ENCODE data around the gene CTNND2. TPM values are rescaled to one million over a fixed set of nuclear protein-coding genes. Genes with fewer than 3 reads are reported as not detected.

Gene CTNND2
- total RNA-seq, 2 experiments from 2014 or later, result not detected

DNA sequence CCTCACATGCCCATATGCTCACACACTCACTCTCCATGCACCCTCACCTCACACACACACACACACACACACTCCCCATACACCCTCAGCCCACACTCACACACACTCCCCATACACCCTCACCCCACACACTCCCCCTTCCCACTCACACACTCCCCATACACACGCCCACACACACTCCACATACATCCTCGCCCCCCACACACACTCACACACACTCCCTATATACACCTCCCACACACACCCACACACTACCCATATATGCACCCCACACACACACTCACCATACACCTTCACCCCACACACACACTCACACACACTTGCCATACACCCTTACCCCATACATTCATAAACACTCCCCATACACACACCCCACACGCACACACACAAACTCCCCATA is 592.5 kb downstream of the CTNND2 start:
- H3K4me3 Mint-ChIP-seq, result no peak overlapping the region
- intact Hi-C loops (cut with micrococcal nuclease), result no loop called here
- CTCF ChIA-PET, result no interaction called here
- H3K36me3 Mint-ChIP-seq (ENCODE audit: low read depth), result no peaks in the 10 kb centered on the region
- H3K27ac Mint-ChIP-seq, result no peak overlapping the region
- H3K4me1 Mint-ChIP-seq (ENCODE audit: low read depth), result no peaks in the 10 kb centered on the region
- H3K27me3 Mint-ChIP-seq (ENCODE audit: low read depth), result no peaks in the 10 kb centered on the region
- no peak for DNase-seq
- H3K9me3 Mint-ChIP-seq, result no peaks in the 10 kb centered on the region

DNA sequence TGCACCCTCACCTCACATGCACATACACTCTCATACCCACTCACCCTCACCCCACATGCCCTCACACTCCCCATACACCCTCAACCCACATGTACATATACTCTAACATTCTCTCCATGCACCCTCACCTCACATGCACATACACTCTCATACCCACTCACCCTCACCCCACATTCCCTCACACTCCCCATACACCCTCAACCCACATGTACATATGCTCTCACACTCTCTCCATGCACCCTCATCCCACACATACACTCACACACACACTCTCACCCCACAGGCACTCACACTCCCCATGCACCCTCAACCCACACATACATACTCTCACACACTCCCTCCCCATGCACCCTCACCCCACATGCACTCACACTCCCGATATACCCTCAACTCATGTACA is 593.0 kb downstream of the CTNND2 start:
- no peaks in the 10 kb centered on the region for H3K9me3 Mint-ChIP-seq
- DNase-seq, result no peak
- H3K36me3 Mint-ChIP-seq (ENCODE audit: low read depth), result no peaks in the 10 kb centered on the region
- CTCF ChIA-PET, result no interaction called here
- H3K27me3 Mint-ChIP-seq (ENCODE audit: low read depth), result no peaks in the 10 kb centered on the region
- intact Hi-C loops (cut with micrococcal nuclease), result no loop called here
- H3K27ac Mint-ChIP-seq, result no peak overlapping the region
- H3K4me3 Mint-ChIP-seq, result no peak overlapping the region
- no peaks in the 10 kb centered on the region for H3K4me1 Mint-ChIP-seq (ENCODE audit: low read depth)

DNA sequence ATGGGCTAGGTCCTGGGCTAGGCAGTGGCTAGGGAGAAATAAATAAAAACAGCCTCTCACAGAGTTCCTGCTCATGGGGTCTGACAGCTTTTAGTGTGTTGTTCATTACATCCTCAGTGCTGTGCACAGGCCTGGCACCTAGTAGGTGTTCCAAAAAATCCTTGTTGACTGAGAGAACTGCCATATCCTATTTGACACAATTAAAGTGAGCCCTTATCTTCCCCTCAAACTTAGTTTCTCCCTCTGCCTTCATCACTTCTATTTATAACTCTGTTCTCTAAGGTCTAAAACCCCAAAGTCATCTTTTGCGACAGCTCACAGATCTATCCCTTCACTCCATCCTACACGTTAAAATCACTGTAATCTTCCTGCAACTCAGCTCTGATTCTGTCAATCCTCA is 594.1 kb downstream of the CTNND2 start:
- no peak for DNase-seq
- Mint-ChIP-seq H3K27ac (no peak overlapping the region), H3K9me3 (no peaks in the 10 kb centered on the region), H3K4me3 (no peak overlapping the region), H3K36me3 (ENCODE audit: low read depth) (no peaks in the 10 kb centered on the region), H3K4me1 (ENCODE audit: low read depth) (no peaks in the 10 kb centered on the region), H3K27me3 (ENCODE audit: low read depth) (peaks cover 2% of the 10 kb centered on the region)
- intact Hi-C loops (cut with micrococcal nuclease), result no loop called here
- CTCF ChIA-PET, result no interaction called here

DNA sequence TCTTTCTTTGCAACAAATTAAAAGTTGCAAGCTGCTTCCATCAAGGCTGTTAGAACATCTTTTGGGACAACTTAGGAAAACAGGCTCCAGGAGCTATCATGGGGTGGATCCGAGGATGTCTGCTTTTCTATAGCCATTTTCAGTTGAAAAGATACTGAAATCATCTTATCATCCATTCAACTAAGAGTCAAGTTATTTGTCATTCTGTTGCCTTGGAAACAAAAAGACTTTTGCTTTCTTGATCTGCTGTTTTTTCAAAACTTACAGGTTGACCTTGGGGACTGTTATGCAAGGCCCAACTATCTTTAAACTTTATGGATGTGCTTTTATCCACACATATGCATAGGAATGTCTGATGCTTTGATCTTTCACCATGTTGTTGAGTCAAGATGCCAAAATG is 597.9 kb downstream of the CTNND2 start:
- CTCF ChIA-PET, result no interaction called here

DNA sequence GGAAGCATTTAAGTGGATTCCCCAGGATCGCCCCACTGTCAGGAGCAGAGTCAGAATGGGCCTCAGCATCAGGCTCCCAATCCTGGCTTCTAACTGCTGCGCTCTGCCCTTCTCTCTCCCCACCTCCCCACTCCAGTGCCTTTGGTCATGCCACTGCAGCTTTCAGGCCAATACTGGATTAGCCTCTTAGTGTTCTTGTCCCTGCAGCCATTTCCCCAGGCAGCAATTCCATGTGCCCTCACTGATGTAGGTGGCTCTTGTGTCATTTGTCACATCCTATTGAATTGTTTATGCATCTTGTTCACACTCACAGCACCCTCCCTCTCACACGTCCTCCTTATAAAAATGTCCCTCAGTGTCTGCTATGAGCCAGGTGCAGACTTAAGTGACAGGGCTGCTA is 599.0 kb downstream of the CTNND2 start:
- DNase-seq, result no peak
- Mint-ChIP-seq H3K27me3 (ENCODE audit: low read depth) (peaks cover 2% of the 10 kb centered on the region), H3K4me1 (ENCODE audit: low read depth) (no peaks in the 10 kb centered on the region), H3K4me3 (no peak overlapping the region), H3K36me3 (ENCODE audit: low read depth) (no peaks in the 10 kb centered on the region), H3K9me3 (no peaks in the 10 kb centered on the region), H3K27ac (no peak overlapping the region)
- CTCF ChIA-PET, result no interaction called here
- intact Hi-C loops (cut with micrococcal nuclease), result no loop called here

More for the DNA sequence above, 597.9 kb downstream of the CTNND2 start:
- intact Hi-C loops (cut with micrococcal nuclease), result no loop called here
- H3K4me3 Mint-ChIP-seq, result no peak overlapping the region
- peaks cover 2% of the 10 kb centered on the region for H3K27me3 Mint-ChIP-seq (ENCODE audit: low read depth)
- H3K9me3 Mint-ChIP-seq, result no peaks in the 10 kb centered on the region
- no peak for DNase-seq
- no peaks in the 10 kb centered on the region for H3K36me3 Mint-ChIP-seq (ENCODE audit: low read depth)
- no peaks in the 10 kb centered on the region for H3K4me1 Mint-ChIP-seq (ENCODE audit: low read depth)
- H3K27ac Mint-ChIP-seq, result no peak overlapping the region

DNA sequence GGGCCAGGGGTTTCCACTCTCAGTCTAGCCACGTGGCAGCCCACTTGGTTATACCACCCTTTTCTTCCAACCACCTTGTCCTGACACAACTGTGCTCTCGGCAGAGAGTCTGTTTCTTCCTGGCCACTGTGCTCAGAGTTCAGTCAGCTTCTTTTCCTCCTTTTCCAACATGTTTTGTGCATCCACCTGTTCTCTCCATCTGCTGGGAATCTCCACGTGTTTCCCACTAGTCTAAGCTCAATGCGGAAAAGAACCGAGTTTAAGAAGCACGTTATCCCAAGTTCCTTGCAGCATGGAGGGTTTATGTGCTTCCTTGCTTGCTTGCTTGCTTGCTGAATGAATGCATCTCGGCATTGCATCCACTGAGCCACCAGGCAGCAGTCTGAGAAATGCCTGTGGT is 599.6 kb downstream of the CTNND2 start:
- Mint-ChIP-seq H3K27me3 (ENCODE audit: low read depth) (peaks cover 2% of the 10 kb centered on the region), H3K36me3 (ENCODE audit: low read depth) (no peaks in the 10 kb centered on the region), H3K4me3 (no peak overlapping the region), H3K9me3 (no peaks in the 10 kb centered on the region), H3K4me1 (ENCODE audit: low read depth) (no peaks in the 10 kb centered on the region), H3K27ac (no peak overlapping the region)
- DNase-seq, result no peak
- intact Hi-C loops (cut with micrococcal nuclease), result no loop called here
- CTCF ChIA-PET, result no interaction called here

DNA sequence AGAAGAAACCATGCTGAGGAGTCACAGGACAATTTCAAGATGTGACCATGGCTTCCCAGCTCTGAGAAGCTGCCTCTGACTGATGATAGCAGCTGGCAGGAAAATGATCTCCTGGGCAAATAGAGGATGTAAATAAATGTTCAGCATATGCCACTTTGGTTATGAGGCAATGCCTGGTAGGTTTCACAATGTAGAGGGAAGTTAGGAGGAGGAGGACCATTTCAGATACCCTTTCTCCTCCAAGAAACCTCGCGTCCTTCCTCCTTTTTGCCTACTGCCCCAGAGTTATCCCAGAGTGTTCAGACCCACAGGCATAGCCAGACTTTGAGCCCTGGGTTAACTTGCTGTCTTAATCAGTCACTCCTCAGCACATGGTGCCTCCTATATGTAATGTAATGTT is 601.6 kb downstream of the CTNND2 start:
- Mint-ChIP-seq H3K27me3 (ENCODE audit: low read depth) (peaks cover 2% of the 10 kb centered on the region), H3K4me1 (ENCODE audit: low read depth) (no peaks in the 10 kb centered on the region), H3K9me3 (no peaks in the 10 kb centered on the region), H3K4me3 (no peak overlapping the region), H3K27ac (no peak overlapping the region), H3K36me3 (ENCODE audit: low read depth) (no peaks in the 10 kb centered on the region)
- DNase-seq, result no peak
- CTCF ChIA-PET, result no interaction called here
- intact Hi-C loops (cut with micrococcal nuclease), result no loop called here

DNA sequence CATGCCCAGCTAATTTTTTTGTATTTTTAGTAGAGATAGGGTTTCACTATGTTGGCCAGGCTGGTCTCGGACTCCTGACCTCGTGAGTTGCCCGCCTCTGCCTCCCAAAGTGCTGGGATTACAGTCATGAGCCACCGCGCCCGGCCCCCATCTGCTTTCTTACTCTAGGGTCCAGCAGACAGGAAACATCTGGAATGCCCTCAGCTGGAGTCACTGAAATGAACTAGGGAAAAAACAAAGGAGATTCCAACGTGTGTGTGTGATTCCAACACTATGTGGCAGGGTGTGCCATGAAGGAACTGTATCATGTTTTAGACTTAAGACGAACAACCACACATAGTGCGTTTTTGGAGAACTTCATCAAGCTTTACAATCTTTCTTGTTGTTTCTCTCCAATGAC is 603.1 kb downstream of the CTNND2 start:
- Mint-ChIP-seq H3K4me3 (no peak overlapping the region), H3K9me3 (no peaks in the 10 kb centered on the region), H3K4me1 (ENCODE audit: low read depth) (no peaks in the 10 kb centered on the region), H3K27me3 (ENCODE audit: low read depth) (peaks cover 2% of the 10 kb centered on the region), H3K27ac (no peak overlapping the region), H3K36me3 (ENCODE audit: low read depth) (no peaks in the 10 kb centered on the region)
- DNase-seq, result no peak
- CTCF ChIA-PET, result no interaction called here
- intact Hi-C loops (cut with micrococcal nuclease), result no loop called here

DNA sequence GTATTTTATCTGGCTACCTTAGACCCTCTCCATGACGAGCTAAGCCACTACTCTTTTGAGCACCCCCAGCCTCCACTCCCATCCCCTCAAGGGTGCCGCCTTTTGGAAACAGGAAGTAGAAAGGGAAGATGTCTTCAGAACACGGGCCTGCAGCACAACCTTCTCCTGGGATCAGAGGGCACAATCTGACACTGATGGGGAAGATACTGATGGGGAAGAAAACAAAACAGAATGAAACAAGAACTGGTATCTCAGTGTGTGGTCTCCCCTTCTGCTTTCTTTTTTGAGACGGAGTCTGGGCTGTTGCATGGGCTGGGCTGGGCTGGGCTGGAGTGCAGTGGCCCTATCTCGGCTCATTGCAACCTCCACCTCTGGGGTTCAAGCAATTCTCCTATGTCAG is 603.5 kb downstream of the CTNND2 start:
- Mint-ChIP-seq H3K4me1 (ENCODE audit: low read depth) (no peaks in the 10 kb centered on the region), H3K36me3 (ENCODE audit: low read depth) (no peaks in the 10 kb centered on the region), H3K9me3 (no peaks in the 10 kb centered on the region), H3K27me3 (ENCODE audit: low read depth) (peaks cover 2% of the 10 kb centered on the region), H3K27ac (no peak overlapping the region), H3K4me3 (no peak overlapping the region)
- intact Hi-C loops (cut with micrococcal nuclease), result no loop called here
- DNase-seq, result no peak
- CTCF ChIA-PET, result no interaction called here

DNA sequence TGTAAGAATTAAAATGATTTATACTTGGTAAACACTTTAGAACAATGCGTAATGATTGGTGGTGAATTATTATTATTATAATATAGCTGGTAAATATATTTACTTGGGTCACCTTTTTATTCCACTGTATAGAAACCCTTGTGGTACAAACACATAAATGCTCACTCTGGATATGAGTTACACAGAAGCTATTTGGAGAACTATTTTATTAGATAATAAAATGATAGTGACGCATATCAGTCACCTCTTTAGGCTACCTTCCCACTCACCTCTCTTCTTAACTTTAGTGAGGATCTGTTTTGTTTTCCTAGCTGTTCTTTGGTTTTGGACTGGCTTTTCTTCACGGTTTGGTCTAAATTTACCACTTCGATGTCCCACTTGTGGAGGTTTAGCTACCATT is 605.4 kb downstream of the CTNND2 start:
- Mint-ChIP-seq H3K27ac (no peak overlapping the region), H3K27me3 (ENCODE audit: low read depth) (no peaks in the 10 kb centered on the region), H3K9me3 (peaks cover 2% of the 10 kb centered on the region), H3K4me1 (ENCODE audit: low read depth) (no peaks in the 10 kb centered on the region), H3K36me3 (ENCODE audit: low read depth) (no peaks in the 10 kb centered on the region), H3K4me3 (no peak overlapping the region)
- no peak for DNase-seq
- intact Hi-C loops (cut with micrococcal nuclease), result no loop called here
- CTCF ChIA-PET, result no interaction called here

DNA sequence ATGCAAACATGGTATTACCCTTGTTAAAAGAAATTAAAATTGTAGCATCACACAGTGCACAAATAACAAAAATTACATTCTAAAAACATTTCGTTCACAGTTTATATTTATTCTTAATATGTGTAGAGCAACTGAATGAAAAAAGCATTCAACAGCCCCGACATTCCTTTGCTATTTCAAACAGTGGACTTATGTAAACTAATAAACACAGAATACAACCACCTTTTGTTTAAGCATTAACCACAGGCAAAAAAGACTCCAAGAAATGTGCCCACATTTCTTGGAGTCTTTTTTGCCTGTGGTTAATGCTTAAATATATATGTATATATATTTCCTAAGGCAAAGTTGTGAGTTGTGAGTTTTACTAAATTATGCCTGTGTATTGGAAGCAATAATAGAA is 610.7 kb downstream of the CTNND2 start:
- Mint-ChIP-seq H3K4me1 (ENCODE audit: low read depth) (no peaks in the 10 kb centered on the region), H3K36me3 (ENCODE audit: low read depth) (no peaks in the 10 kb centered on the region), H3K27me3 (ENCODE audit: low read depth) (peaks cover 10% of the 10 kb centered on the region), H3K9me3 (peaks cover 2% of the 10 kb centered on the region), H3K27ac (no peak overlapping the region), H3K4me3 (no peak overlapping the region)
- no peak for DNase-seq
- intact Hi-C loops (cut with micrococcal nuclease), result no loop called here
- CTCF ChIA-PET, result no interaction called here

DNA sequence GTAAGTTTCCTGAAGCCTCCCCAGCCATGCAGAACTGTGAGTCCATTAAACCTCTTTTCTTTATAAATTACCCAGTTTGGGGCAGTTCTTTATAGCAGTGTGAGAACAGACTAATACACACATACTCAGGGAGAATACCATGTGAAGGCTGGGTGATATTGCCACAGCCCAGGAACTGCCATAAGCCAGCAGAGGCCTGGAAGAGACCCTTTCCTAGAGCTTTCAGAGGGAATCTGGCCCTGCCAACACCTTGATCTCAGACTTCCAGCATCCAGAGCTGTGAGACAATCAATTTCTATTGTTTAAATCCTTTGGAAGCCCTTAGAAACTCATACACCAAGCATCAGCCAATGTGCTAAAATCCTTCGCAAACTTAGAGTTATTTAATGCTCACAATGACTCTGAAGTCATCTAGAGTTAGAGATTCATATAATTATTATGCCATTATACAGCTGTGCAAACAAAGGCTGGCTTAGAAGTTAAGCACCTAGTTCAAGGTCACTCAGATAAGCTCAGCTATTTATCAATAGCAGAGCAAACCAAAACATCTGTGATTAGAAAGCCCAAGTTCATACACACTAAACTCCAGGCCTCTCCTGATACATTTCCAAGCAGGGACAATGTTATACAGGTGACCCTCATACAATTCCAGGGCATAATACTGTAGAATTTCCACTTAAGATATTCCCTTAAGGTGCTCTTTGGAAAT is 611.4 kb downstream of the CTNND2 start:
- Mint-ChIP-seq H3K27me3 (ENCODE audit: low read depth) (peaks cover 11% of the 10 kb centered on the region), H3K4me1 (ENCODE audit: low read depth) (no peaks in the 10 kb centered on the region), H3K27ac (no peak overlapping the region), H3K4me3 (no peak overlapping the region), H3K9me3 (peaks cover 2% of the 10 kb centered on the region), H3K36me3 (ENCODE audit: low read depth) (no peaks in the 10 kb centered on the region)
- CTCF ChIA-PET, result no interaction called here
- intact Hi-C loops (cut with micrococcal nuclease), result no loop called here
- DNase-seq, result no peak

DNA sequence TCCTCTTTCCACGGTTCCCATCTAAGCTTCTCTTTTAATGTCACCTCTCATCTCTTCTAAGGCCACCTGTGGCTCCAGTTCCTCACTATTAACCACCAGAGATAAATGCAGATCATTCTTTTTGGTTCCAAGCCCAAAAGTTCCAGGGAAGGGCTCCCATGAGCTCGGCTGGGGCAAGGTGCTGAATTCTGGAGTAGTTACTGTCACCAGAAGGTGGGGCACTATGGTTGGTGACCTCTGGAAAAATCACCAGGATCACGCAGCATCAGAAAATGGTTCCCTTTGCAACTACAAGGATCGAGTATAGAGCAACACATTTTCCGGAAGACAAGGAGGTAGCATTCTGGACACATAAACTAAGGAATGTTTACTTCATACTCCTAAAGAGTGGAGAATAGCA is 614.5 kb downstream of the CTNND2 start:
- CTCF ChIA-PET, result no interaction called here
- no peak overlapping the region for H3K27ac Mint-ChIP-seq
- no peak overlapping the region for H3K4me3 Mint-ChIP-seq
- peaks cover 14% of the 10 kb centered on the region for H3K27me3 Mint-ChIP-seq (ENCODE audit: low read depth)
- intact Hi-C loops (cut with micrococcal nuclease), result no loop called here
- no peaks in the 10 kb centered on the region for H3K9me3 Mint-ChIP-seq
- no peaks in the 10 kb centered on the region for H3K4me1 Mint-ChIP-seq (ENCODE audit: low read depth)
- DNase-seq, result no peak
- H3K36me3 Mint-ChIP-seq (ENCODE audit: low read depth), result no peaks in the 10 kb centered on the region

DNA sequence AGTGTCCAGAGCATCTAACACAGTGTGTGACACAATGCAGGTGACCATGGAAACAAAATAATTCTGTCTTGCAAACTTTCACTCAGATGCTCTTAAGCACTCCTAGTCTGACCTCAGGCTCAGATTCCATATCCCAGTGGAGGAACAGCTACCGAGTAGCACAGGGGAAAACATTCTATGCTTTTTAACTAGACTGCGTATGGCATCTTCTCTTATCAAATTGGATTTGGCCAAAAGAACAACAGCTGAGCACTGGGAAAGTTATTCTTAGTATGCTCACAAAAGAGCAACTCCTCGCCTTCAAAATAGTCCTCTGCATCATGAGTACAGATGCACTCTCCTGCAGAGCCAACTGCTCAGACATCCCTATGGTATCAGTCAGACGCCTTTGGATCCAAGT is 615.0 kb downstream of the CTNND2 start:
- CTCF ChIA-PET, result interaction anchor here (0.5 kb wide), 1 partner anchor 63 kb away, joined by 3 read pairs; no protein-coding TSS in a partner anchor
- intact Hi-C loops (cut with micrococcal nuclease), result no loop called here
- H3K4me1 Mint-ChIP-seq (ENCODE audit: low read depth), result no peaks in the 10 kb centered on the region
- no peak overlapping the region for H3K4me3 Mint-ChIP-seq
- DNase-seq, result no peak
- no peaks in the 10 kb centered on the region for H3K36me3 Mint-ChIP-seq (ENCODE audit: low read depth)
- peaks cover 17% of the 10 kb centered on the region for H3K27me3 Mint-ChIP-seq (ENCODE audit: low read depth)
- peaks cover 1% of the 10 kb centered on the region for H3K9me3 Mint-ChIP-seq
- H3K27ac Mint-ChIP-seq, result no peak overlapping the region
